H9 (cell line): Measurements from ENCODE around the gene GGA2. TPM values are rescaled to one million over a fixed set of nuclear protein-coding genes. Genes with fewer than 3 reads are reported as not detected.
A peak's percentile ranks its signal among the peaks of the same experiment; 100 is the strongest.

ENCODE experiments used
- DNase-seq: peaks from one replicate; pipeline ENCODE4 v3.0.0-alpha.2; 2017
- H2AFZ ChIP-seq: one replicate; pipeline ENCODE4 v1.6.1; 2013; ENCODE audit warnings: mild to moderate bottlenecking, low read length, control low read depth, moderate library complexity
- H2AK5ac ChIP-seq: 2 replicates; pipeline ENCODE4 v1.6.1; 2013; ENCODE audit warnings: low read length, control low read depth, mixed read lengths; ENCODE audit not compliant: insufficient read length
- H2BK120ac ChIP-seq: one replicate; pipeline ENCODE4 v1.6.1; 2013; ENCODE audit warnings: low read depth, mild to moderate bottlenecking, low read length, control low read depth, inconsistent platforms; ENCODE audit not compliant: poor library complexity, severe bottlenecking
- H2BK12ac ChIP-seq: 2 replicates; pipeline ENCODE4 v1.6.1; 2013; ENCODE audit warnings: low read length, control low read depth, mixed read lengths, low read depth; ENCODE audit not compliant: insufficient read length
- H2BK15ac ChIP-seq: 2 replicates; pipeline ENCODE4 v1.6.1; 2013; ENCODE audit warnings: low read depth, low read length, control low read depth
- H2BK20ac ChIP-seq: one replicate; pipeline ENCODE4 v1.6.1; 2013; ENCODE audit warnings: low read depth, mild to moderate bottlenecking, low read length, control low read depth, inconsistent platforms; ENCODE audit not compliant: poor library complexity, severe bottlenecking
- H2BK5ac ChIP-seq: 2 replicates; pipeline ENCODE4 v1.6.1; 2013; ENCODE audit warnings: low read length, control low read depth, mixed read lengths; ENCODE audit not compliant: insufficient read length
- H3K14ac ChIP-seq: 2 replicates; pipeline ENCODE4 v1.6.1; 2013; ENCODE audit warnings: low read length, control low read depth; ENCODE audit not compliant: insufficient read depth
- H3K18ac ChIP-seq: 2 replicates; pipeline ENCODE4 v1.6.1; 2013; ENCODE audit warnings: low read depth, mild to moderate bottlenecking, mixed read lengths, low read length, control low read depth; ENCODE audit not compliant: insufficient read length
- H3K23ac ChIP-seq: 2 replicates; pipeline ENCODE4 v1.6.1; 2013; ENCODE audit warnings: low read length, control low read depth, mixed read lengths, low read depth; ENCODE audit not compliant: insufficient read length
- H3K23me2 ChIP-seq: 2 replicates; pipeline ENCODE4 v1.6.1; 2013; ENCODE audit warnings: low read depth, mild to moderate bottlenecking, mixed read lengths, low read length, control low read depth; ENCODE audit not compliant: insufficient read length, poor library complexity, severe bottlenecking
- H3K27ac ChIP-seq: 2 replicates; pipeline ENCODE4 v1.5.1; 2013; ENCODE audit warnings: low read length, control low read depth, mixed read lengths, low read depth; ENCODE audit not compliant: insufficient read length
- H3K27me3 ChIP-seq: 2 replicates; pipeline ENCODE4 v1.6.1; 2013; ENCODE audit warnings: low read length, control low read depth, inconsistent platforms; ENCODE audit not compliant: insufficient read depth
- H3K4ac ChIP-seq: 2 replicates; pipeline ENCODE4 v1.6.1; 2013; ENCODE audit warnings: low read depth, mild to moderate bottlenecking, control low read depth, inconsistent platforms, low read length, moderate library complexity
- H3K4me1 ChIP-seq: 2 replicates; pipeline ENCODE4 v1.6.1; 2013; ENCODE audit warnings: low read length, control low read depth, inconsistent platforms; ENCODE audit not compliant: insufficient read depth
- H3K4me2 ChIP-seq: 2 replicates; pipeline ENCODE4 v1.6.1; 2013; ENCODE audit warnings: low read length, control low read depth, mixed read lengths; ENCODE audit not compliant: insufficient read length, insufficient read depth
- H3K56ac ChIP-seq: 2 replicates; pipeline ENCODE4 v1.6.1; 2013; ENCODE audit warnings: low read depth, mild to moderate bottlenecking, mixed read lengths, low read length, control low read depth; ENCODE audit not compliant: insufficient read length
- H3K79me1 ChIP-seq: 2 replicates; pipeline ENCODE4 v1.6.1; 2013; ENCODE audit warnings: low read depth, mild to moderate bottlenecking, moderate library complexity, low read length, control low read depth, inconsistent platforms; ENCODE audit not compliant: insufficient read depth, poor library complexity, severe bottlenecking
- H3K79me2 ChIP-seq: 2 replicates; pipeline ENCODE4 v1.6.1; 2013; ENCODE audit warnings: low read length, control low read depth, inconsistent platforms; ENCODE audit not compliant: insufficient read depth
- H3K9ac ChIP-seq: 2 replicates; pipeline ENCODE4 v1.6.1; 2013; ENCODE audit warnings: low read length, control low read depth, mixed read lengths; ENCODE audit not compliant: insufficient read length; ENCODE audit errors: extremely low read depth
- H3K9me3 ChIP-seq: one replicate; pipeline ENCODE4 v1.6.1; 2013; ENCODE audit warnings: low read depth, low read length, inconsistent platforms; ENCODE audit not compliant: control insufficient read depth
- H3T11ph ChIP-seq: one replicate; pipeline ENCODE4 v1.6.1; 2013; ENCODE audit warnings: mild to moderate bottlenecking, low read length, control low read depth, inconsistent platforms
- H4K20me1 ChIP-seq: one replicate; pipeline ENCODE4 v1.6.1; 2013; ENCODE audit not compliant: control insufficient read depth, insufficient read length, insufficient read depth
- H4K5ac ChIP-seq: 2 replicates; pipeline ENCODE4 v1.6.1; 2013; ENCODE audit warnings: low read depth, mild to moderate bottlenecking, mixed read lengths, low read length, control low read depth; ENCODE audit not compliant: insufficient read length
- H4K8ac ChIP-seq: replicated peaks from 2 replicates; pipeline ENCODE4 v1.6.1; 2013; ENCODE audit warnings: low read length, control low read depth, mixed read lengths, low read depth; ENCODE audit not compliant: insufficient read length
- H4K91ac ChIP-seq: 2 replicates; pipeline ENCODE4 v1.6.1; 2013; ENCODE audit warnings: low read depth, mild to moderate bottlenecking, moderate library complexity, mixed read lengths, low read length, control low read depth; ENCODE audit not compliant: insufficient read length
- H3K27ac Mint-ChIP-seq, 3 experiments: 2 replicates in 2 of 3; 3 replicates in 1 of 3; pipeline ENCODE4 v1.8.0; 2020 to 2021; ENCODE audit warnings: mixed read lengths in 3 of 3, mild to moderate bottlenecking in 1 of 3, moderate library complexity in 1 of 3
- H3K27me3 Mint-ChIP-seq: 2 replicates; pipeline ENCODE4 v1.8.0; 2021; ENCODE audit warnings: low read depth, mild to moderate bottlenecking, moderate library complexity, mixed read lengths
- H3K36me3 Mint-ChIP-seq, 3 experiments: 2 replicates in 2 of 3; 3 replicates in 1 of 3; pipeline ENCODE4 v1.8.0; 2020 to 2021; ENCODE audit warnings: low read depth in 3 of 3, mixed read lengths in 3 of 3; ENCODE audit not compliant: insufficient read depth in 1 of 3
- H3K4me1 Mint-ChIP-seq, 2 experiments: 2 replicates each; pipeline ENCODE4 v1.8.0; 2020; ENCODE audit warnings: mixed read lengths in 2 of 2
- H3K4me3 Mint-ChIP-seq, 2 experiments: 2 replicates in 1 of 2; 3 replicates in 1 of 2; pipeline ENCODE4 v1.8.0; 2020 to 2021; ENCODE audit warnings: mild to moderate bottlenecking in 2 of 2, mixed read lengths in 2 of 2, moderate library complexity in 1 of 2
- H3K9me3 Mint-ChIP-seq, 2 experiments: 2 replicates in 1 of 2; 3 replicates in 1 of 2; pipeline ENCODE4 v1.8.0; 2020; ENCODE audit warnings: mild to moderate bottlenecking in 2 of 2, mixed read lengths in 2 of 2, moderate library complexity in 1 of 2
- WGBS: extraction: QIAGEN DNeasy Blood & Tissue Kit; methylation state at CpG from one replicate; pipeline ENCODE4 v1.1.7; 2013; ENCODE audit warnings: missing lambda C conversion rate, low lambda C conversion rate, mixed read lengths; ENCODE audit not compliant: insufficient read length; ENCODE audit errors: extremely low coverage; 5-methylcytosine and 5-hydroxymethylcytosine counted together
- total RNA-seq: library from RNA; stranded (reverse); gene quantifications from 2 replicates; pipeline ENCODE4 v1.2.1, GENCODE V29; 2021
- TF ChIP-seq, protein P1 (sequence below): fragments of 200-600 bp; sonication (generic); conservative IDR thresholded peaks from 3 replicates; pipeline ENCODE4 v1.8.0; 2021; ENCODE audit warnings: antibody characterized with exemption, mild to moderate bottlenecking

The GGA2 gene
- total RNA-seq, 1 experiment from 2014 or later, result 143 TPM

- H2BK12ac ChIP-seq, result no peak overlapping the region
- H3K18ac ChIP-seq, result no peak overlapping the region
- H2BK120ac ChIP-seq, result no peak overlapping the region
- no peak overlapping the region for H3K56ac ChIP-seq
- no CpG with 5 or more reads among the region's 14 CpGs for WGBS
- H3K9me3 ChIP-seq, result no peaks in the 10 kb centered on the region
- H3K27me3 Mint-ChIP-seq, result no peaks in the 10 kb centered on the region
- H3K27ac Mint-ChIP-seq, result peak overlapping the region; percentile 0 to 38 (median 32); a peak in 4 of 7 replicates
- no peak overlapping the region for H2BK5ac ChIP-seq
- TF ChIP-seq, protein P1, sequence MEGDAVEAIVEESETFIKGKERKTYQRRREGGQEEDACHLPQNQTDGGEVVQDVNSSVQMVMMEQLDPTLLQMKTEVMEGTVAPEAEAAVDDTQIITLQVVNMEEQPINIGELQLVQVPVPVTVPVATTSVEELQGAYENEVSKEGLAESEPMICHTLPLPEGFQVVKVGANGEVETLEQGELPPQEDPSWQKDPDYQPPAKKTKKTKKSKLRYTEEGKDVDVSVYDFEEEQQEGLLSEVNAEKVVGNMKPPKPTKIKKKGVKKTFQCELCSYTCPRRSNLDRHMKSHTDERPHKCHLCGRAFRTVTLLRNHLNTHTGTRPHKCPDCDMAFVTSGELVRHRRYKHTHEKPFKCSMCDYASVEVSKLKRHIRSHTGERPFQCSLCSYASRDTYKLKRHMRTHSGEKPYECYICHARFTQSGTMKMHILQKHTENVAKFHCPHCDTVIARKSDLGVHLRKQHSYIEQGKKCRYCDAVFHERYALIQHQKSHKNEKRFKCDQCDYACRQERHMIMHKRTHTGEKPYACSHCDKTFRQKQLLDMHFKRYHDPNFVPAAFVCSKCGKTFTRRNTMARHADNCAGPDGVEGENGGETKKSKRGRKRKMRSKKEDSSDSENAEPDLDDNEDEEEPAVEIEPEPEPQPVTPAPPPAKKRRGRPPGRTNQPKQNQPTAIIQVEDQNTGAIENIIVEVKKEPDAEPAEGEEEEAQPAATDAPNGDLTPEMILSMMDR, result no peak
- H2AK5ac ChIP-seq, result no peak overlapping the region
- H3K4me3 Mint-ChIP-seq, result no peak overlapping the region
- H3K79me1 ChIP-seq, result no peaks in the 10 kb centered on the region
- H3K4me1 Mint-ChIP-seq, result peaks cover 9 to 13% of the 10 kb centered on the region in 2 experiments
- no peak overlapping the region for H4K8ac ChIP-seq
- no peak overlapping the region for H4K5ac ChIP-seq
- no peak for DNase-seq
- H3K4me1 ChIP-seq, result no peaks in the 10 kb centered on the region; the same call in 1 of the 2 replicates
- H3K23me2 ChIP-seq, result no peaks in the 10 kb centered on the region
- peaks cover 6 to 26% (median 24%) of the 10 kb centered on the region in 3 experiments; a peak in 5 of 7 replicates for H3K36me3 Mint-ChIP-seq
- H2BK20ac ChIP-seq, result no peak overlapping the region
- H3T11ph ChIP-seq, result no peak overlapping the region
- no peaks in the 10 kb centered on the region for H3K27me3 ChIP-seq
- H3K4me2 ChIP-seq, result no peak overlapping the region
- H3K14ac ChIP-seq, result no peak overlapping the region
- H3K23ac ChIP-seq, result no peak overlapping the region
- H3K79me2 ChIP-seq, result no peaks in the 10 kb centered on the region
- no peak overlapping the region for H2BK15ac ChIP-seq
- H3K4ac ChIP-seq, result no peak overlapping the region
- H4K91ac ChIP-seq, result no peak overlapping the region
- no peaks in the 10 kb centered on the region for H3K9me3 Mint-ChIP-seq
- no peak overlapping the region for H3K27ac ChIP-seq
- no peak overlapping the region for H2AFZ ChIP-seq
- H3K9ac ChIP-seq, result no peak overlapping the region
- no peaks in the 10 kb centered on the region for H4K20me1 ChIP-seq
Measured at GRCh38 chr16:23424292-23424958, 85.9 kb downstream of the GGA2 start.
